NCI-H2171 treated with DMSO at 0.1 percent for 48 hours (cell line): ENCODE results near the gene CFAP57.
"Not testable (repeated sequence)": the region's sequence is repeated elsewhere in the genome, so short reads cannot be mapped to it uniquely, and the experiment has no call there.

Experiments
- DNase-seq: peaks from one replicate; lab custom pipeline; 2025; lab: John Stamatoyannopoulos, UW

The CFAP57 gene

GRCh38 chr1:43172527-43172972 is 420 bp downstream of the CFAP57 start:
- peak; percentile 91 for DNase-seq

- DNase-seq, result no peak
Measured at GRCh38 chr1:43174873-43175272, 2.7 kb downstream of the CFAP57 start.

DNA sequence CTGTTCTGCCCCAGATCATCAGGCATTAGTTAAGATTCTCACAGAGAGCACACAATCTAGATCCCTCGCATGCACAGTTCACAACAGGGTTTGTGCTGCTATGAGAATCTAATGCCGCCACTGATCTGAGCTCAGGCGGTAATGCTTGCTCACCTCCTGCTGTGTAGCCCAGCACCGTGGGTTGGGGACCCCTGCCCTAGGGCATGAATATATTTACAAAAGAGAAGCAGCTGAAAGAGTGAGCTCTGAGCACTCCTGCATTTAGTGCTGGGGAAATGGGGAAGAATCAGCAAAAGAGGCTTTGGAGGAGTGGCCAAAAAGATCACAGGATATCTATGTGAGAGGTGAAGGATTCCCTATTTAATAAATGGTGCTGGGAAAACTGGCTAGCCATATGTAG is 5.6 kb downstream of the CFAP57 start:
- no peak for DNase-seq

- no peak for DNase-seq
Measured at GRCh38 chr1:43184388-43184787, 12.3 kb downstream of the CFAP57 start.

DNA sequence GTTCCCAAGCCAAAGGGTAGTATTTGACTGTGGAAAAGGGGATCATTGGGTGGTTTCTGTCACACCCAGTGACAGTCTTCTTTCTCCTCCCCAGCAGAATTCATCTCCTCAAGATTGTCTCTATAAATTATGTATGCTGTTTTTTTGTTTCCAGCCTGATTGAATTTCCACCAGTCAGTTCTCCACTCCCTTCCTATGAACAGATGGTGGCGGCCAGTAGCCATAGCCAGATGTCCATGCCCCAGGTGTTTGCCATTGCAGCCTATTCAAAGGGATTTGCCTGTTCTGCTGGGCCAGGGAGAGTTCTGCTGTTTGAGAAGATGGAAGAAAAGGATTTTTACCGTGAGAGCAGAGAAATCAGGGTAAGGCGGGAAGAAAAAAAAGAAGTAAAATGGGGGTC is 12.9 kb downstream of the CFAP57 start:
- DNase-seq, result peak; percentile 66

- no peak for DNase-seq
Measured at GRCh38 chr1:43188106-43188505, 16.0 kb downstream of the CFAP57 start.

DNA sequence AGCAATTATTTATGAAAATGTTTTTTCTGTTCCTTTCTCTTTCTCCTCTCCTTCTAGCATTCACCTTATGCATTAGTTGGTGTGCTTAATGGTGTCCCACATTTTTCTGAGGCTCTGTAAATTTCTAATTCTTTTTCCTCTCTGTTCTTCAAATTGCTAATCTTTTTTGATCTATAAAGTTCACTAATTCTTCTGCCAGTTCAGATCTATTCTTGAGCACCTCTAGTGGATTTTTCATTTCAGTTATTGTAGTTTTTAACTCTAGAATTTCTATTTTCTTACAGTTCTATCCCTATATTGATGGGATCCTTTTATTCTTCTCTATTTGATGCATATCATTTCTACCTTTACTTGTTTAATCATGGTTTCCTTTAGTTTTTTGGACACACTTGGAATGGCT is 22.4 kb downstream of the CFAP57 start:
- DNase-seq, result no peak

GRCh38 chr1:43197343-43198127 is 25.4 kb downstream of the CFAP57 start:
- DNase-seq, result peak; percentile 14

- DNase-seq, result peak; percentile 60
Measured at GRCh38 chr1:43199093-43199726, 27.1 kb downstream of the CFAP57 start.

GRCh38 chr1:43203859-43204258 is 31.7 kb downstream of the CFAP57 start:
- DNase-seq, result no peak

DNA sequence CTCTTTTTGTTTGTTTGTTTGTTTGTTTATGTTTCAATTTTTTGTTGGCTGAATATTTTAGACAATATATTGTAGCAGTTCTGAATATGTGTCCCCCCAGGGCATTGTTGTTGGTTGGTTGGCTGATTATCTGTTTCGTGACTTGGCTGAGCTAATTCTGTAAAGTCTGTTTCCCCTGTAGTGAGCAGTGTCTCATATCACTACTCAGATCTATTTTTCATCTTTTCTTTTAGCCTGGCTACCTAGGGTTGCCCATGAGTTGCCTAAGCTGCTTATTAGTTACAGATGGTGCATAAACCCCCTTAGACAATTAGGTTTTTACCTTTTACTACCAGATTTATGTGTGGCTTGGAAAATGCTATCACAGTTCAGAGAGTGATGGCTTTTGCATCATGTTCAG is 32.3 kb downstream of the CFAP57 start:
- no peak for DNase-seq

DNA sequence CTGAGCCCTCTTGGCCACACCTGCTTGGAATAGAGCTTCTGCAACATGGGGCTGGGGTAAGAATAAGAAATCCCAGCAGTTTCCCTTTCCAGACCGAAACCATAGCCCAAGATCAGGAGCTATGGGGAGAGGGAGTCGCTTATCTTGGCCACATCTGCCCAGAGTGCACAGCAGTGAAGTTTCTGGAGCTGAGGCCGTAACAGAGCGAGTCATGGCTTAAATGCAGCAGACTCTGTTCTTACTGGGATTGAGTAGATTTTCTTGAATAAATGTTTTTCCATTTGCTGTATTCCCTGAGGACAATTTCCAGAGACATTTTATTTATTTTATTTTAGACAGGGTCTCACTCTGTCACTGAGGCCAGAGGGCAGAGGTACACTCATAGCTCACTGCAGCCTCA is 33.5 kb downstream of the CFAP57 start:
- no peak for DNase-seq

DNA sequence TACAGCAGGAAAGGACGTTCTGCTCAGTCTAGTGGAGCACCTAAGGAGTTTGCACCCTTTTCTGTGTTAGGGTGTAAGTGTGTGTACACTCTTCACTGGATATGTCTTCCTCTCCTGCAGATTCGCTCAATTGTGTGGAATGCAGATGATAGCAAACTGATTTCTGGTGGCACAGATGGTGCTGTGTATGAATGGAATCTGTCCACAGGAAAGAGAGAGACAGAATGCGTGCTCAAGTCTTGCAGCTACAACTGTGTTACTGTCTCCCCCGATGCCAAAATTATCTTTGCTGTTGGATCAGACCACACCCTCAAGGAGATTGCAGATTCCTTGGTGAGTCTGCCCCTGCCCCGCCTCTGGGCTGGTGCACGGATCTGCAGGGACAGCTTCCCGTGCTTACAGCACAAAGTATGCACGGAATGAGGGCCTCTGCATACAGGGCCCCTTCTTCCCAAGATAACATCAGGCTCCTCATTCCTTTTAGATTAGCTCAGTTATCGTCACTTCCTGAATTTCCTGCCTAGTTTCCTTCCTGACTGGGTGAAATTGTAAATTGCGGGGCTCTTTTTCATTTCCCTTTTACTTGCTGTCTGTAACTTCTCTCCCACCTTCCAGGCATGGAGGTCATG is 34.6 kb downstream of the CFAP57 start:
- DNase-seq, result no peak

- no peak for DNase-seq
Measured at GRCh38 chr1:43207229-43207853, 35.2 kb downstream of the CFAP57 start.

- DNase-seq, result not testable (repeated sequence)
Measured at GRCh38 chr1:43208277-43208676, 36.1 kb downstream of the CFAP57 start.

DNA sequence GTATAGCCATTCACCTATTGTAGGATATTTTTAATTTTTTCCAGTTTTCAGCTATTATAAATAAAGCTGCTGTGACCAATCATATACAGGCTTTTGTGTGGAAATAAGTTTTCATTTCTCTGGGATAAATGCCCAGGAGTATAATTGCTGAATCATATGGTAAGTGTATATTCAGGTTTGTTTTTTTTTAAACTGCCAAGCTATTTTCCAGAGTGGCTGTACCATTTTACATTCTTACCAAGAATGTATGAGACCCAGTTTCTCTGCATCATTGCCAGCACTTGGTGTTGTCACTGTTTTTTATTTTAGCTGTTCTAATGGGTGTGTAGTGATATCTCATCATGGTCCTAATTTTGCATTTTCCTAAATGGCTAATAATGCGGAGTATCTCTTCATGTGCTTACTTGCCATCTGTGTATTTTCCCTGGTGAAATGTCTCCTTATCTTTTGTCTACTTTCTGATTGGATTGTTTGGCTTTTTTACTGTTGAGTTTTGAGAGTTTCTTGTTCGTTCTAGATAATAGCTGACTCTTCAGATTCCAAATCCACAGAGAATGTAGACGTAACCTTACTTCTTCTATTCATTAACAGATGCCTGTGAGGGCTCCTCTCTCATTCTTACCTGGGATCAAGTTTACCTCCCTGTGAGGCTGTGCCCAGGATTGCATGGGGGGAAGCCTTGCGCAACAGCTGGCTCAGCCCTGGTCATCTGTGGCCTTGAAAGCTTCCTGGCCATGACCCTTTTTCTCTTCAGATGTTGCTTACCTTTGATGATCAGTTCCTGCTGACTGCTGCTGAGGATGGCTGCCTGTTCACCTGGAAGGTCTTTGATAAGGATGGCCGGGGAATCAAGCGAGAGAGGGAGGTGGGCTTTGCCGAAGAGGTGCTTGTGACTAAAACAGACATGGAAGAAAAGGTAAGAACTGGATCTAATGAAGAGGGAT is 42.6 kb downstream of the CFAP57 start:
- no peak for DNase-seq

- no peak for DNase-seq
Measured at GRCh38 chr1:43217747-43218146, 45.6 kb downstream of the CFAP57 start.

- DNase-seq, result no peak
Measured at GRCh38 chr1:43220905-43221778, 49.0 kb downstream of the CFAP57 start.

DNA sequence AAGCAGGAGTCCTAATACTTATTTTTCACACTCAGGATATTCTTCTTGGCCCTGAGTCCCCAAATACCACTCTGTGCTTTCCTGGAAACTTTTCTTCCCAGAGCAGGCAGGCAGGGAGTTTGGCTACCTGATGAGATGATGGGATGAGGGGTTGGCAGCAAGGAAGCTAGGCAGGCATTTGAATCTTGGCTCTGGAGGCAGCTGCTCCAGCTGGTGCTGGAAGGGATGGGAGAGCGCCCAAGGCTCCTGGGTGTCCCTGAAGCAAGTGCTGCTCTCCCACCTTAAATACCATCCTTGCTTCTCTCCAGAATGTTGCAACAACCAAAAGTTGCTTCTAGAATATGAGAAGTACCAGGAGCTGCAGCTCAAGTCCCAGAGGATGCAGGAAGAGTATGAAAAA is 49.7 kb downstream of the CFAP57 start:
- no peak for DNase-seq

DNA sequence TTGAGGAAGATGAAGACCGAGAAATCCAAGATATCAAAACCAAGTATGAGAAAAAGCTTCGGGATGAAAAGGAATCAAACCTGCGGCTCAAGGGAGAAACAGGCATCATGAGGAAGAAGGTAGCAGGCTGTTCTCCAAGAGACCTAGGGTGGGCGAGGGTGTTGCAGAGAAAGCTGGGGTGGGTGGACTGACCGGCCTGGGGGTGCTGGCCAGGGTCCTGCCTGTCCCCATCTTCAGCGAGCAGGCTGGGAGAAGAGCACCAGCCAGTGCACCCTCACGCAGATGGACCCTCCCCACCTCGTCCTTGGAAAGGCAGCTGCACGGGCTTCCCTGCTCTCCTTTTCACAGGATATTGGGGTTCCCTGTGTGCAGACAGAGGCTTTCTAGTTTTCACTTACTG is 50.7 kb downstream of the CFAP57 start:
- DNase-seq, result no peak

- no peak for DNase-seq
Measured at GRCh38 chr1:43225168-43225567, 53.0 kb downstream of the CFAP57 start.
